Cerebellar nuclear complex (tissue), 1 donor: ENCODE results near the gene LYZ.

Experiments
- DNase-seq, 2 experiments: peaks; one replicate each; lab custom pipeline; 2025; lab: John Stamatoyannopoulos, UW

Gene LYZ

GRCh38 chr12:69388371-69388770 is 40.2 kb downstream of the LYZ start:
- DNase-seq = no peak

- DNase-seq = no peak
Observed at GRCh38 chr12:69389831-69390230, 41.6 kb downstream of the LYZ start.

- DNase-seq = no peak
Observed at GRCh38 chr12:69392179-69392928, 44.2 kb downstream of the LYZ start.

GRCh38 chr12:69396041-69396440 is 47.9 kb downstream of the LYZ start:
- DNase-seq = no peak

- no peak for DNase-seq
Observed at GRCh38 chr12:69396963-69397362, 48.8 kb downstream of the LYZ start.

GRCh38 chr12:69397978-69398377 is 49.8 kb downstream of the LYZ start:
- no peak for DNase-seq

GRCh38 chr12:69401940-69402339 is 53.8 kb downstream of the LYZ start:
- DNase-seq = no peak
